Measurements from ENCODE around the gene SNX8. TPM values are rescaled to one million over a fixed set of nuclear protein-coding genes. Genes with fewer than 3 reads are reported as not detected.

Gene SNX8
- total and polyA plus RNA-seq, 2 of the 8 experiments (the other 6 are each of a cell fraction or from before 2014, with no cell fraction given) = 46.2 to 70.8 TPM

- Histone ChIP-seq H3K4me1 (replicated peaks in 1 of 4; ENCODE audit: control insufficient read depth in 3 of 4, insufficient read depth in 4 of 4, low read length in 3 of 4) (no peaks in the 10 kb centered on the region; a peak in 2 of 7 replicates), H2BK15ac (ENCODE audit: low read length) (no peak overlapping the region), H2AK5ac (ENCODE audit: low read depth, low read length) (no peak overlapping the region), H3K56ac (replicated peaks; ENCODE audit: insufficient read length, low read depth, low read length) (no peak overlapping the region), H3K4ac (replicated peaks; ENCODE audit: insufficient read length, low read depth, low read length) (no peak overlapping the region), H3K4me2 (ENCODE audit: insufficient read depth in 1 of 2, low read depth in 2 of 2, low read length in 2 of 2) (no peak overlapping the region), H2BK20ac (ENCODE audit: low read length) (no peak overlapping the region), H3K79me1 (ENCODE audit: low read depth, low read length) (peaks cover 10% of the 10 kb centered on the region), H4K20me1 (replicated peaks in 1 of 2; ENCODE audit: control insufficient read depth in 1 of 2, insufficient read depth in 2 of 2, low read length in 2 of 2) (peaks cover 25 to 35% of the 10 kb centered on the region in 2 experiments), H3K23ac (ENCODE audit: insufficient read length) (no peak overlapping the region), H3K27me3 (replicated peaks in 1 of 4; ENCODE audit: control insufficient read depth in 3 of 4, extremely low read depth in 1 of 4, insufficient read depth in 3 of 4, low read length in 3 of 4) (no peaks in the 10 kb centered on the region), H3K9ac (replicated peaks in 1 of 4; ENCODE audit: extremely low read depth in 1 of 4, low read depth in 3 of 4, low read length in 3 of 4) (no peak overlapping the region), H4K91ac (replicated peaks; ENCODE audit: insufficient read length, low read length) (no peak overlapping the region), H3K4me3 (ENCODE audit: extremely low read depth in 1 of 4, insufficient read depth in 2 of 4, low read depth in 3 of 4, low read length in 4 of 4) (no peak overlapping the region), H2BK12ac (ENCODE audit: low read depth, low read length) (no peak overlapping the region), H3K36me3 (ENCODE audit: control insufficient read depth in 2 of 4, insufficient read depth in 4 of 4, low read length in 3 of 4) (peaks cover 35 to 63% (median 48%) of the 10 kb centered on the region in 4 experiments), H3K18ac (ENCODE audit: extremely low read depth, low read length) (no peak overlapping the region), H2BK5ac (ENCODE audit: low read depth, low read length) (no peak overlapping the region), H2AFZ (ENCODE audit: low read length) (no peak overlapping the region), H3K23me2 (ENCODE audit: low read depth, low read length) (no peaks in the 10 kb centered on the region), H2BK120ac (replicated peaks; ENCODE audit: low read depth, low read length) (no peak overlapping the region), H3K9me3 (ENCODE audit: insufficient read depth in 2 of 2, low read depth in 1 of 2, low read length in 1 of 2) (no peaks in the 10 kb centered on the region), H3K14ac (ENCODE audit: insufficient read length) (no peak overlapping the region), H4K8ac (ENCODE audit: extremely low read depth, insufficient read depth, low read length) (no peak overlapping the region), H4K5ac (ENCODE audit: insufficient read length, low read depth, low read length) (no peak overlapping the region), H3K27ac (ENCODE audit: low read depth, low read length) (no peak overlapping the region), H3K79me2 (ENCODE audit: control insufficient read depth in 1 of 2, insufficient read depth in 2 of 2, low read length in 2 of 2) (peaks cover 45 to 63% of the 10 kb centered on the region in 2 experiments)
- DNase-seq (ENCODE audit: low read depth in 1 of 2, low spot score in 2 of 2) (no peak), FAIRE-seq (no peak)
- ChIA-PET POLR2A (ENCODE audit: partially characterized antibody) (interaction anchor here (1.2 to 7.6 kb wide), 6 partner anchors 8 to 65 kb away, joined by 3 to 38 read pairs (median 12); no protein-coding TSS in a partner anchor), CTCF (ENCODE audit: partially characterized antibody) (interaction anchor here (0.9 to 2.1 kb wide), 3 partner anchors 8 to 115 kb away, joined by 4 to 5 read pairs (median 4); no protein-coding TSS in a partner anchor)
- TF ChIP-seq TAF1 (IDR thresholded peaks at IDR 0.05; ENCODE audit: low read depth, low read length) (no peak), NRF1 (IDR thresholded peaks at IDR 0.05; ENCODE audit: low read depth, low read length) (no peak), RNF2 (IDR thresholded peaks at IDR 0.05; ENCODE audit: borderline replicate concordance, low read depth, low read length, missing control alignments, poor library complexity, severe bottlenecking) (no peak), CTCF (IDR thresholded peaks at IDR 0.05; ENCODE audit: control extremely low read depth in 1 of 3, insufficient read depth in 1 of 3, low read depth in 1 of 3, low read length in 3 of 3) (no peak), POLR2A (IDR thresholded peaks at IDR 0.05; ENCODE audit: control extremely low read depth in 1 of 2, low read depth in 2 of 2, low read length in 2 of 2) (no peak), CHD1 (IDR thresholded peaks at IDR 0.05; ENCODE audit: low read depth, low read length) (no peak), CBX8 (IDR thresholded peaks at IDR 0.05; ENCODE audit: borderline replicate concordance, low read depth, low read length) (no peak)
- 92% methylated on average over 6 of the region's 6 CpGs; no CpG with 5 or more reads in 1 of the 2 experiments for WGBS, 2 experiments (ENCODE audit: extremely low coverage in 1 of 2, insufficient coverage in 1 of 2, insufficient read length in 1 of 2, insufficient replicate concordance in 2 of 2, low coverage in 1 of 2, low lambda C conversion rate in 2 of 2, missing lambda C conversion rate in 1 of 2)
Observed at GRCh38 chr7:2360796-2361195, 46.6 kb upstream of the SNX8 start.
